Measurements from ENCODE around the gene TBL2.
A peak's percentile ranks its signal among the peaks of the same experiment; 100 is the strongest.
"Not testable (repeated sequence)": the region's sequence is repeated elsewhere in the genome, so short reads cannot be mapped to it uniquely, and the experiment has no call there.

The TBL2 gene

DNA sequence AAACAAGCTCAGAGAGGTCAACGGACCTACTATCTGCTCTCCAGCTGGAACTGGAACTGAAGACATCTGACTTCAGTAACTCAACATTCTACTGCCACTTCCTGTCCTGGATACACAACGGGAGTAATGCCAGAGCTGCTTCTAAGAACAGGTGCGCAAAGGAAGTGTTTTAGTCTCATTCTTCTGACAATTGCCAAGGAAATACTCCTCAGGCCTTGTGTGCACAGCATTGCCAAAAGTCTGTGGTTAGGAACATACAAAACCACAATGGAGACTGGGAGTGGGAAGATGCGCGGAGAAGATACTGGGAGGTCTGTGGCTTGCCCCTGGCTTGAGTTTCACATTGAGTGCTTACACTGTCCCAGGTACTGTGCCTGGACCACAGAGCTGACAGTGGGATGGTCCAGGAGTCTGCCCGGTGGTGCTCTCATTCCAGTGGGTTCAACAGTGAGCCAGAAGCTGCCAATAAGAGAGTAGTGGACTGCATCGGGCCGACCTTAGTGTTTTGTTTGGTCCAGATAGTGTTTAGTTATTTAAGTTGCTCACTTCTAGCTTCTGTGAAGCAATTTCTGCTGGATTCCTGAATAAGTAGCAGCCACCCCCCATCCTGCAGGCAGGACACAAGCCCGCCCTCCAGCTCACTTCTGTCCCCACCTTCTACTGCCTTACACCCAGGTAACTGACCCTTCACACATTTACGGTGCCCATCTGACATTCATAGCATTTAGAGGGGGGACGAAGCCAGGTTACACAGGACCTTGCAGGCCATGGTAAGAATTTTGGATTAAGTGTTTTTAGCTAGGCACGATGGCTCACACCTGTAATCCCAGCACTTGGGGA is 10.3 kb downstream of the TBL2 start:
- no peak for DNase-seq

- no peak for DNase-seq
These were observed 11.2 kb downstream of the TBL2 start for GRCh38 chr7:73567140-73567539.

DNA sequence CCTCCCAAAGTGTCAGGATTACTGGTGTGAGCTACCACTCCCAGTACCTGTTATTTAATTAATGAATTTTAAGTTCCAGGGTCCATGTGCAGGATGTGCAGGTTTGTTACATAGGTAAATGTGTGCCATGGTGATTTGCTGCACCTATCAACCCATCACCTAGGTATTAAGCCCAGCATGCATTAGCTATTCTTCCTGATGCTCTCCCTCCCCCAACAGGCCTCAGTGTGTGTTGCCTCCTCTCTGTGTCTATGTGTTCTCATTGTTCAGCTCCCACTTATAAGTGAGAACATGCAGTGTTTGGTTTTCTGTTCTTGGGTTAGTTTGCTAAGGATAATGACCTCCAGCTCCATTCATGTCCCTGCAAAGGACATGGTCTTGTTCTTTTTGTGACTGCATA is 11.9 kb downstream of the TBL2 start:
- DNase-seq = not testable (repeated sequence)

- no peak for DNase-seq
These were observed 12.6 kb downstream of the TBL2 start for GRCh38 chr7:73565675-73566340.

DNA sequence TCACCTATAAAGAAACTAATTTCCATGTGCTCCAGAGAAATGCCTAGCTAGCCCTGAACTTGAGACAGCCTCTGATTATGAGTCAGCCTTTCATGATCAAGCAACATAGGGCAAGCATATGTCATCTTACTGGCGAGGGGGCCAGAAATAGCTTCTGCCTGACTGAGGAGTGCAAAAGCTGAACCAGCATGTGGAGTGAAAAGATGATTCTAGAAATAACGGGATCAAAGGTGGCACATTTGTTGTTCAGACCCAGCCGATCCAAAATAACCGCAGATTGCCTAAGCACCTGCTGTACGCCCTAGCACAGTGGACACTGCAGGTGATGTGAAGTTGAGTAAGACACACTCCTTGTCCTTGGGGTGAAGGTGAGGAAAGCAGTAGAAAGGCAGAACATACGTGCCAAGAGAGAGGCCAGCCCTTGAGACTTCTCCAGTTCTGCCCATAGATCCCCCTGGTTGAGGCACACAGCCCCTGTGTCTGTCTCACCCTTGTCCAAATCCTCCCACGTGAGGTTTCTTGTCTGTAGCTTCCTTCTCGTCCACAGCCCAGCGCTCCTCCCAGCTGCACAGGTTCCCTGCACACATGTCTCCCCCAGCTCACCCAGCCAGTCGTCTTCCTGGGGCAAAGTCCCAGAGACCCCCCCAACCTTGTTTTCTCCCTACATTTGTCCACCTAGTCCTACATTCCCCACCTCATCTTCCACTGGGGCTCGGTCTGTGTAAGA is 18.1 kb downstream of the TBL2 start:
- no peak for DNase-seq

DNA sequence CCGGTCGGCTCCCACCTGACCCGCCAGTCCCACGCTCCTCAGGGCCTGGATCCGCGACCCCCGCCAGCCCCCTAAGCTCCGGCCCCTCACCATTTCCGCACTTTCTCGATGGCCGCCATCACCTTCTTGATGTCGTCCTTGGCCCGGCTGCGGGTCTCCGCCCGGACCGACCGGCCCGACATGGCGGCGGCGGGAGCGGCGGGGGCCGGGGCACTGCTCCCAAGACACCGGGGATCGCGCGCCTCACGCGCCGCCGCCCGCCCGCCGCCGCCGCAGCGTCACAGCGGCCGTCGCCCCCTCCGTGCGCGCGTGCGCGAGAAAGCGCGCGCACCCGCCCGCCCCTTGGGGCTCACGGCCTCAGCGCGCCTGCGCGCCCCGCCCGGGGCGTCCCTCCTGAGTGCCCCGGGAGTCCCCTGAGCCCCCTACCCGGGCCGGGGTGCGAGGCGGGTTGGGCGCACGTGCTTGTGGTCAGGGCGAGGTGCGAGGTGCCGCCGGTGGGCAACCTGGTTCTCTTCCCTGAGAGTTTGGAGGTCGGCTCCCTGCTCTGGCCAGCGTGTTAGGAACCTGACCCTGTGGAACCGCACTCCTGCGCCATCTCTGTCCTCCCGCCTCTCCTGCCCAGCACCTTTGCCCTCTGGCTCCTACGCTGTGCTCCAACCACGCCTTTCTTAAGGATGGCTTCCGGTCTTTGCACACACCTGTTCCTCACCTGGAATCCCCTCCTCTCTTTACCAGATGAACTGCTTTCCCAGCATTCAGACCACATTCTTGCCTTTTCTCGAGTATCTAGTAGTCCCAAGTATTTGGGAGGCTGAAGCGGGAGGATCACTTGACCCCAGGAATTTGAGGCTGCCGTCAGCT is 20.8 kb downstream of the TBL2 start, which contains the start of gene BCL7B:
TSS of gene BCL7B (minus strand) at position 294 of the 861 bp plus-strand sequence. CDS start at position 182, 112 bp downstream.
- peak; percentile 72 for DNase-seq

DNA sequence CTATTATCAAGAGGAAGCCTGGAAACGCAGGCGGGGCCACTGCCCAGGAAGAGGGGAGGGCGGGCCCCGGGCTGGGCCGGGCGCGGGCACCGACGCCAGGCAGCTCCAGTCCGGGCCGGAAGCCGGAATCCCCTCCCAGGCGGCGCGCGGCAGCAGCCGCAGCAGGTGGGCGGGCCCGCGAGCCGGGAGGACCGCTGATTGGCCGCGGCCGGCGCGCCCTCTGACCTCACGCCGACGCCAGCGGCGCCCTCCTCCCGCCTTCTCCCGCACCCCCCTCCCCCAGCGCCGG is 21.3 kb downstream of the TBL2 start:
- peak; percentile 89 for DNase-seq

GRCh38 chr7:73556208-73557107 is 21.9 kb downstream of the TBL2 start:
- DNase-seq = no peak

GRCh38 chr7:73555411-73555982 is 22.9 kb downstream of the TBL2 start:
- DNase-seq = no peak

DNA sequence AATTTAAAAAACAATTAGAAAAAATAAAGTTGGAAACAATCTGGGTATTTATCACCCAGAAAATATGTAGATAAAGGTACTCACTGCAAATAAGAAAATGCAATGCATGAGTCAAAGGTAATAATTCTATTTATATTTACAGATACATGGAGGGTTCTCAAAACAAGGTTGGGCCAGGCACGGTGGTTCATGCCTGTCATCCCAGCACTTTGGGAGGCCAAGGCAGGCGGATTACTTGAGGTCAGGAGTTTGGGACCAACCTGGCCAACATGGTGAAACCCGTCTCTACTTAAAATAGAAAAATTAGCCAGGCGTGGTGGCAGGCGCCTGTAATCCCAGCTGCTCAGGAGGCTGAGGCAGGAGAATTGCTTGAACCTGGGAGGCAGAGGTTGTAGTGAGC is 28.3 kb downstream of the TBL2 start:
- not testable (repeated sequence) for DNase-seq

DNA sequence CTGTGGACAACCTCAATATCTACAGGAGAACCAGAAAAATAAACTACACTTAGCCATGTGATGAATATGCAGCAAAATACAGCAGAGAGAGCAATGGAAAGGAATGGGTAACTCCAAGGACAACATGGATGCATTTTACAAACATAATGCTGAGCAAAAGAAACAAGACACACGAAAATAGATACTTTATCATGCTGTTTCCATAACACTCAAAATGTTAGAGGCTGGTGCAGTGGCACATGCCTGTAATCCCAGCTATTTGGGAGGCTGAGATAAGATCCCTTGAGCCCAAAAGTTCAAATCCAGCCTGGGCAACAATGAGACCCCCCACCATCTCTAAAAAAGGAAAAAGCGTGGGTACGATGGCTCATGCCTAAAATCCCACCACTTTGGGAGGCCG is 29.2 kb downstream of the TBL2 start:
- DNase-seq = no peak

DNA sequence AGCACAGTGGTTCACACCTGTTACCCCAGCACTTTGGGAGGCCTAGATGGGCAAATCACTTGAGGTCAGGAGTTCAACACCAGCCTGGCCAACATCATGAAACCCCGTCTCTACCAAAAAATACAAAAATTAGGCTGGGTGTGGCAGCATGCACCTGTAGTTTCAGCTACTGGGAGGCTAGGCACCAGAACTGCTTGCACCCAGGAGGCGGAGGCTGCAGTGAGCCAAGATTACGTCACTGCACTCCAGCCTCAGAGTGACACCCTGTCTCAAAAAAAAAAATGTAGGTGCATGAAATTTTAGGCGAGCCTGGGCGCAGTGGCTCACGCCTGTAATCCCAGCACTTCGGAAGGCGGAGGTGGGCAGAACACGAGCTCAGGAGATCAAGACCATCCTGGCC is 30.5 kb downstream of the TBL2 start:
- DNase-seq = no peak

- DNase-seq = no peak
These were observed 33.7 kb downstream of the TBL2 start for GRCh38 chr7:73544678-73545077.

- no peak for DNase-seq
These were observed 36.7 kb downstream of the TBL2 start for GRCh38 chr7:73541722-73542121.

DNA sequence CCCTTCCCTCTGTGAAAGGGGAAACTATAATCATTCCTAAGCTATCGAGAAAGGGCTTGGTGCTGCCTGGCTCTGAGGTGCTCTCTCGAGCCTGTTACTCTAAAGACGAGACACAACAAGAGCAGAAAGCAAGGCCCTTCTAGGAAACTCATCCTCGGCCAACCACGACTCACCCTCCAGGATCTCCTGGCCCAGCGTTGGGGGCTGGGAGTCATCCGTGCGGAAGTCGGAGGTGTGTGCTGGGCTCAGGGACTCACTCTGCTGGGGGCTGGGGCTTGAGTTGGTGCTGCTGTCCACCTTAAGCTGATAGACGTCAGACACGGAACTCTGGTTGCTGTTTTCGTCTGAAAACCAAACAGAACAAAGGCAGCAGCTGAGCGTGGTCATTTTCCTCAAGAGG is 38.7 kb downstream of the TBL2 start:
- no peak for DNase-seq

GRCh38 chr7:73538510-73538909 is 39.9 kb downstream of the TBL2 start:
- not testable (repeated sequence) for DNase-seq

DNA sequence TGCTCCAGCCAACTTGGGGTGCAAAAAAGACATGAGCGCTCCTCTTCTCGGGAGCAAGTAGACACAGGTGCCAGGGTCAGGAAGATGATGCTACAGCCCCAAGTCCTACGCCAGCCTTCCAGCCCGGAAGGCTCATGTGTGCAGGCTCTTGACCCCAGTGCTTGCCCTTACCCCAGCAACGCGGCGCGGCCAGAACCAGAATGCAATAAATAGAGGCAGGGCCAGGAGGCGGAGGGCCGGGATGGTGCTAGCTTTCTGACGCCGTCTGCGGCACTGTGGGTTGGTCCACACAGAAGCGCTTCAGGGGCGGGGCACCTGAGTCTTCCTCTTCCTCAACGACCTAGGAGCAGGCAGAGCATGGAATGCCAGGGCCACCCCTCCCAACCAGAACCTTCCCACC is 41.3 kb downstream of the TBL2 start:
- no peak for DNase-seq

DNA sequence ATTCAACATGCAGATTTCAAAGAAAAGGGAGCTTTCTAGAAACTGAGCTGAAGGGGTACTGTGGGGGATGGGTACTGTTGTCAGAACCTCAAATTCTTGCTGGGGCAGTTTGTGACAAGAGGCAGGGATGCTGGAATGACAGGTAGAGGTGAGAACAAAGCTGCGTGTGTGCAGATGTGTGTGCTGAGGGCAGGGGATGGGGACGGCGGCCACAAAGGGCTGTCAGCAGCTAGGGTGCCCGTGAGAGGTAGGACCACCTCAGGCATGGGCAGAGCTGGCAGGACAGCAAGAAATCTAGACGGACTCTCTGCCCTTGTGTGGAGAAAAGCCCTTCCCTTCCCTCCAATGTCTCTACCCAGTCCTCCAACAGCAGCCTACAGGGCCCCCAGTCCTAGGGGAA is 41.9 kb downstream of the TBL2 start:
- DNase-seq = no peak

DNA sequence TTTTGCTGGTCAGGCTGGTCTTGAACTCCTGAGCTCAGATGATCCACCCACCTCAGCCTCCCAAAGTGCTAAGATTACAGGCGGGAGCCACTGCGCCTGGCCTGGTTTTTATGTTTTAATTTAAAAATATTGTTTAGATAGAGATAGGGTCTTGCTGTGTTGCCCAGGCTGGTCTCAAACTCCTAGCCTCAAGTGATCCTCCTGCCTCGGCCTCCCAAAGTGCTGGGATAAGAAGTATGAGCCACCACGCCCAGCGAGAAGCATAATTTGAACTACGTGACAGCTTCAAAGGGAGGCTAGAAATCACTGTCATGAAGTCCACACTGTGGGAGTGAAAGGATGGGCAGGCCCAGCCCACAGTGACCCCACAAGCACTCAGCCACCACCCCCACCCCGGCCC is 42.5 kb downstream of the TBL2 start:
- DNase-seq = not testable (repeated sequence)

DNA sequence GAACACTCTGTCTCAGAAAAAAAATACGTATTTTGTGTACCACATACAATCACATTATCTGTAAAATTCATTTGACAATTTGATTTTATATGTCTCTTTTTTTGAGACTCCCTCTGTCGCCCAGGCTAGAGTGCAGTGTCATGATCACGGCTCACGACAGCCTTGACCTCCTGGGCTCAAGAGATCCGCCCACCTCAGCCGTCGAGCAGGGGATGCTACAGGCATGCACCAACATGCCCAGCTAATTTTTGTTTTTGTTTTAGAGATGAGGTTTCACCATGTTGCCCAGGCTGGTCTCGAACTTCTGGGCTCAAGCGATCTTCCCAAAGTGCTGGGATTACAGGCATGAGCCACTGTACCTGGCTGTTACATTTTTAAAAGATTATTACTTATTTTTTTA is 44.6 kb downstream of the TBL2 start:
- DNase-seq = no peak

DNA sequence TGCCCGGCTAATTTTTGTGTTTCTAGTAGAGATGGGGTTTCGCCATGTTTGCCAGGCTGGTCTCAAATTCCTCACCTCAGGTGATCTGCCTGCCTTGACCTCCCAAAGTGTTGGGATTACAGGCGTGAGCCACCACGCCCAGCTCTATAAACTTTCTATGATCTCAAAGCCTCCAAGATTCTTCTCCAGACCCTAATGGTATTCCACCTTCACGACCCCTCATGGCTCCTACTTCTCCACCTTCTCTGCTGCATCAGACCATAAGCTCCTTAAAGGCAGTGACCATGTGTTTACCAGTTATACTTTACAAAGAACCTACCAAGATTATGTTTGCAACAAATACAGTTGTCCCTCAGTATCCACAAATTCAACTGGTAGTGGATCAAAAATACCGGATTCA is 46.2 kb downstream of the TBL2 start:
- no peak for DNase-seq

Measured in CD4-positive, alpha-beta T cell treated with Interleukin-4 for 4 hours (primary cell).